HuH-7.5 (cell line): ENCODE data around the gene PRTFDC1.
"Not testable (repeated sequence)": the region's sequence is repeated elsewhere in the genome, so short reads cannot be mapped to it uniquely, and the experiment has no call there.

Source experiments
- DNase-seq: peaks from one replicate; pipeline ENCODE4 v3.0.0; 2011; ENCODE audit warnings: low spot score

PRTFDC1 gene

GRCh38 chr10:24843256-24843655 lies 109.2 kb downstream of the PRTFDC1 start:
- no peak for DNase-seq

- no peak for DNase-seq
Measured at GRCh38 chr10:24842856-24843255, 109.5 kb downstream of the PRTFDC1 start.

- no peak for DNase-seq
Measured at GRCh38 chr10:24841530-24841929, 110.9 kb downstream of the PRTFDC1 start.

- no peak for DNase-seq
Measured at GRCh38 chr10:24840784-24841183, 111.6 kb downstream of the PRTFDC1 start.

GRCh38 chr10:24837781-24838180 lies 114.6 kb downstream of the PRTFDC1 start:
- DNase-seq: not testable (repeated sequence)

GRCh38 chr10:24834869-24835268 lies 117.5 kb downstream of the PRTFDC1 start:
- DNase-seq: no peak

- DNase-seq: no peak
Measured at GRCh38 chr10:24826009-24826408, 126.4 kb downstream of the PRTFDC1 start.

GRCh38 chr10:24825551-24825950 lies 126.9 kb downstream of the PRTFDC1 start:
- no peak for DNase-seq

GRCh38 chr10:24824536-24824935 lies 127.9 kb downstream of the PRTFDC1 start:
- DNase-seq: no peak

- no peak for DNase-seq
Measured at GRCh38 chr10:24824124-24824523, 128.3 kb downstream of the PRTFDC1 start.

- DNase-seq: no peak
Measured at GRCh38 chr10:24822590-24822989, 129.8 kb downstream of the PRTFDC1 start.

GRCh38 chr10:24821986-24822385 lies 130.4 kb downstream of the PRTFDC1 start:
- DNase-seq: no peak

GRCh38 chr10:24816868-24817396 lies 135.5 kb downstream of the PRTFDC1 start:
- DNase-seq: no peak

GRCh38 chr10:24814568-24815313 lies 137.7 kb downstream of the PRTFDC1 start:
- DNase-seq: no peak

GRCh38 chr10:24813856-24814255 lies 138.6 kb downstream of the PRTFDC1 start:
- DNase-seq: no peak

GRCh38 chr10:24806262-24806661 lies 146.1 kb downstream of the PRTFDC1 start:
- no peak for DNase-seq

- DNase-seq: no peak
Measured at GRCh38 chr10:24804956-24805355, 147.4 kb downstream of the PRTFDC1 start.

GRCh38 chr10:24804392-24804791 lies 148.0 kb downstream of the PRTFDC1 start:
- no peak for DNase-seq

- DNase-seq: no peak
Measured at GRCh38 chr10:24802378-24802777, 150.0 kb downstream of the PRTFDC1 start.

- DNase-seq: no peak
Measured at GRCh38 chr10:24800861-24801260, 151.5 kb downstream of the PRTFDC1 start.
